HG03103 (cell line): ENCODE data around the gene CBFA2T2.
"Not testable (repeated sequence)": the region's sequence is repeated elsewhere in the genome, so short reads cannot be mapped to it uniquely, and the experiment has no call there.

Experiments
- ATAC-seq: cut with Tn5 transposase; IDR thresholded peaks from one replicate; pipeline ENCODE4 v1.9.1; 2021; ENCODE audit warnings: low read depth; ENCODE audit not compliant: unreplicated experiment

The CBFA2T2 gene

GRCh38 chr20:33501000-33501399 is 11.1 kb downstream of the CBFA2T2 start:
- ATAC-seq = no peak

DNA sequence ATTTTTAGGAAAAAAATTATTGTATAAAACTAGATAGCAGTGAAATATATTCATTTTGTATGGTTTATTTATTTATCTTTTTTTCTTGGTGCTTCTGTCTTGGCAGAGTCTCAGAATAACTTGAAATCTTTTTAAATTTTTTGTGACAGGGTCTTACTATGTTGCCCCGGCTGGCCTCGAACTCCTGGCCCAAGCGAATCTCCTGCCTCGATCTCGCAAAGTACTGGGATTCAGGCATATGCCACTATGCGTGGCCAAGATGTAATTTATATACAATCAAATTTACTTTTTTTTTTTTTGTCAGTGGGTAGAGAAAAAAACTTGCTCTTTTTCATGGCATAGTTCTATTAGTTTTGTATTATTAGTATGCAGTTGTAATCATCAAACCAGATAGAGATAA is 13.7 kb downstream of the CBFA2T2 start:
- ATAC-seq = no peak

DNA sequence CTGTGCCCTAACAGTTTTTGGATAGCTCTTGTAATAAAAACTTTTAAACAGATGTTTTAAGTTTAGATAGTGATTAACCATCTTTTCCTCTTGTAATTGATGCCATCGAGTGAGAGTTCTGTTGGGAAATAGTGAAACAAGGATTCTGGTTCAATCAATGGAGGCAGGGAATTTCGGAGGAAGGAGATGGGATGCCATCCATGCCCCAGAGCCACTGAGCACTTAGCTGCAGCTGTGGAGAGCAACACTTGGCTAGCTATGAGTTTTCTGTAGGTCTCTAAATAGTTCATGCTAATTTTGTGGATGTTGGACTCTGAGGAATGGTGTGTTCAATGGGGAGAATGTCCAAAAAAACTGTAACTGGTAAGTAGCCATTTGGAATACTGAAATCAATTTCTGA is 16.7 kb downstream of the CBFA2T2 start:
- ATAC-seq = no peak

DNA sequence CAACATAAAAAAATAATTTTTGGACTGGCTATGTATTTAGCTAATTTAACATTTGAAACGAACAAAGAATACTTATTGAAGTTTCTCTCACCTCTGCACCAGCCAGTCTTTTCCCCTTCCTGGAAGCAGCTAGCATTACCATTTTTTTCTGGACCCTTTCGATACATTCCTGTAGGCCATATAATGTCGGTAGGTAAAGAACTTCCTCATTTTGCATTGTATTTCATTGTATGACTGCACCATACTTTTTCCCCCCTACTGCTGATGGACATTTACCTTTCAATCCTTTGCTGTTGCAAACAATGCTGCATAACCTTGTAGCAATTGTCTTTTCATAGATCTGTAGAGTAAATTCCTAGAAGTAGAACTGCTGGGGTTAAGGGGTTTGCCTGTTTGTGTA is 17.6 kb downstream of the CBFA2T2 start:
- ATAC-seq = no peak

GRCh38 chr20:33508015-33508414 is 18.1 kb downstream of the CBFA2T2 start:
- ATAC-seq = not testable (repeated sequence)

- not testable (repeated sequence) for ATAC-seq
Observed at GRCh38 chr20:33509057-33509456, 19.2 kb downstream of the CBFA2T2 start.

DNA sequence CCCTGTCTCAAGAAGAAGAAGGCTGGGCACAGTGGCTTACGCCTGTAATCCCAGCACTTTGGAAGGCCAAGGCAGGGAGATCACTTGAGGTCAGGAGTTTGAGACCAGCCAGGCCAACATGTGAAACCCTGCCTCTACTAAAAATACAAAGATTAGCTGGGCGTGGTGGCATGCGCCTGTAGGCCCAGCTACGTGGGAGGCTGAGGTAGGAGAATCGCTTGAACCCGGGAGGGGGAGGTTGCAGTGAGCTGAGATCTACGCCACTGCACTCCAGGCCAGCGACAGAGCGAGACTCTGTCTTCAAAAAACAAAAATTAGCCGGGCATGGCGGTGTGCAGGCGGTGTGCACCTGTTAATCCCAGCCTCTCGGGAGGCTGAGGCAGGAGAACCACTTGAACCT is 22.0 kb downstream of the CBFA2T2 start:
- ATAC-seq = not testable (repeated sequence)

DNA sequence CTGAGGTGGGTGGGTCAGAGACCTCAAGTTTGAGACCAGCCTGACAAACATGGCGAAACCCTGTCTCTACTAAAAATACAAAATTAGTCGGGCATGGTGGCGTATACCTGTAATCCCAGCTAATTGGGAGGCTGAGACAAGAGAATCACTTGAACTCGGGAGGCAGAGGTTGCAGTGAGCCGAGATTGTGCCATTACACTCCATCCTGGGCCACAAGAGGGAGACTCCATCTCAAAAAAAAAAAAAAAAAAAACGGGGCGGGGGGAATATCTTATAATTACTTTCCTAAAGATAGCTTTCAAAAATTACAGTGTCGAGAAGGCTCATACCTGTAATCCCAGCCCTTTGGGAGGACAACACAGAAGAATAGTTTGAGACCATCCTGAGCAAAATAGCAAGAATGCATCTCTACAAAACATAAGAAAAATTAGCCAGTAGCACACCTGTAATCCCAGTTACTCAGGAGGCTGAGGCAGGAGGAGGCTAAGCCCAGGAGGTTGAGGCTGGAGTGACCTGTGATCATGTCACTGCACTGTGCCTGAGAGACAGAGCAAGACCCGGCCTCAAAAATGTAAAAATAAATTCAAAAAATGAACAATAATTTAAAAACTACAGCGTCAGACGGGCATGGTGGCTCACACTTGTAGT is 25.8 kb downstream of the CBFA2T2 start:
- no peak for ATAC-seq

DNA sequence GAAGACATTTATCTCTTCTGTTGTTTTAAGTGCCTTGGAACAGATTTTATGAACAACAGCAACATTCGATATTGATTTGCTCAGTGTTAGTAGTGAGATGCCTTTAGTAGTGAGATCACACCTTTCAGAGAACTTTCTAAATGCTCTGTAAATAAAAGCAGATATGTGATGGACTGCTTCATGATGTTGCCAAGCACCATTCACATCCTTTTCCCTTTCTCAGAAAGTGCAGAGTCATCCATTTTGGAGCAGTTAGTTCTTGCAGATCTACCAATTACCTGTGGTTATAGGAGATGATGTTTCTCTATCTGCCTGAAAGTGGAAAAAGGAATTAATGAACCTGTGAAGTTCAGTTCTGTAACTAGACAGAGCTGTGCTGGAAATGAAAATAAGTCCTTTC is 27.0 kb downstream of the CBFA2T2 start:
- no peak for ATAC-seq

DNA sequence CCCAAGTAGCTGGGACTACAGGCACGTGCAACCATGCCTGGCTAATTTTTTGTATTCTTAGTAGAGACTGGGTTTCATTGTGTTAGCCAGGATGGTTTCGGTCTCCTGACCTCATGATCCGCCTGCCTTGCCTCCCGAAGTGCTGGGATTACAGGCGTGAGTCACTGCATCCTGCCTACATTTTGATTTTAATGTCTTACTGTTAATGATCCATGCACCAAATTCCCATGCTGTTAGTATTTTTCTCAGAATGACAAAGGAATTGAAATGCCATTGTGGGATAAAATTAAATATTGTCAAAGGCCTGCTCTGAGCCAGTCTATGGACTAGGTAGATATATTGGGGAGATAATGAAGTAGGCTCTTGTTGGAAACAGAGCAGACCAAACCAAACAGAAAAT is 28.2 kb downstream of the CBFA2T2 start:
- ATAC-seq = no peak

DNA sequence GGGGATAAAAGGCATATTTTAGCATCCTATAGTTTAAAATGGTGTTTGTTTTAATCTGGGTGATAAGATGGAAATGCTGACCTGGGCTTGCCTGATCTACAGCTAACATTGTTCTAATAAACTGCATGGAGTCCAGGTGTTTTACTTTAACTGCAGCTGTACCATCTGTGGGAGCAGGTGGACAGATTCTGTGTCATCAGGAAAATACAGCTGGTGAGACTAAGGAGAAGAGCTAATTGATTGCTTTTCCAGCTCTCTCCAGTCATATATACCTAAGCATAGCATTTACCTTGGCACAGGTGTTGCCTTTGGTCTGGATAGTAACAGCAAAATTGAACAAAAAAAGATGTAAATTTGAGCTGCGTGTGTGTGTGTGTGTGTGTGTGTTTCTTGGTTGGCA is 31.6 kb downstream of the CBFA2T2 start:
- no peak for ATAC-seq

DNA sequence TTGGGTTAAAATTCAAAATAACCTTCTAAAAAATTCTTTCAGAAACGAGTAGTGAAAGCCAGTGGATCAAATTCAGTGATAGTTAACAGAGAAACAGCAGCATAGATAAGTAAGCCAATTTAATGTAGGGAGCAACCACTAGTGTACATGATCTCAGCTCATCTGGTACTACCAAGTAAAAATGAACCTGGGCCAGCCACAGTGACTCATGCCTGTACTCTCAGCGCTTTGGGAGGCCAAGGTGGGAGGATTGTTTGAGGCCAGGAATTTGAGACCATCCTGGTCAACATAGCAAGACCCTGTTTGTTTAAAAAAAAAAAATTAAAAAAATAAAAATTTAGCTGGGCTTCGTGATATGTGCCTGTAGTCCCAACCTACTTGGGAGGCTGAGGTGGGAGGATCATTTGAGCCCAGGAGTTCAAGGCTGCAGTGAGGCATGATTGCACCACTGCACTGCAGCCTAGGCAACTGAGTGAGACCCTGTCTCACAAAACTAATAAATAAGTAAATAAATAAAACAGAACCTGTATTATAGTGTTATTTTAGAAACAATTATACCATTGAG is 32.4 kb downstream of the CBFA2T2 start:
- ATAC-seq = no peak

- no peak for ATAC-seq
Observed at GRCh38 chr20:33524261-33524660, 34.4 kb downstream of the CBFA2T2 start.

DNA sequence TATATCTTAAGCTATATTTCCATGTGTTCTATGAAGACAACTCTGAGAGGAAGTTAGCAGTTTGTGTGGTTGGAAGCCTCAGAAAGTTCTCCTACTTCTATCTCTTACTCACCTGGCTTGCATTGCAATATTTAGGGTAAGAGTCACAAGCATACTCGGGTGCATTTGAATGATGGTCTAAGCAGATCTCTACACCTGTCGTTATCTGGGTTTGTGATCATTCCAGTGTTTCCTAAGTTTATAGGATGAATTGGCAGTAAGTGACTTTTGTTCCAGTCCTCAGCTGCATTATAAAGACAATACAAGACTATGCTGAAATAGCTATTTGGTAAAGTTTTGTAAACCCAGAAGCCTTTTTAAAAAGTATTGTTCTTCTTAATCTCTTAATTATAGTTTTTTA is 36.9 kb downstream of the CBFA2T2 start:
- no peak for ATAC-seq

GRCh38 chr20:33531047-33531877 is 41.4 kb downstream of the CBFA2T2 start:
- ATAC-seq = no peak

GRCh38 chr20:33531885-33532284 is 42.0 kb downstream of the CBFA2T2 start:
- ATAC-seq = no peak

DNA sequence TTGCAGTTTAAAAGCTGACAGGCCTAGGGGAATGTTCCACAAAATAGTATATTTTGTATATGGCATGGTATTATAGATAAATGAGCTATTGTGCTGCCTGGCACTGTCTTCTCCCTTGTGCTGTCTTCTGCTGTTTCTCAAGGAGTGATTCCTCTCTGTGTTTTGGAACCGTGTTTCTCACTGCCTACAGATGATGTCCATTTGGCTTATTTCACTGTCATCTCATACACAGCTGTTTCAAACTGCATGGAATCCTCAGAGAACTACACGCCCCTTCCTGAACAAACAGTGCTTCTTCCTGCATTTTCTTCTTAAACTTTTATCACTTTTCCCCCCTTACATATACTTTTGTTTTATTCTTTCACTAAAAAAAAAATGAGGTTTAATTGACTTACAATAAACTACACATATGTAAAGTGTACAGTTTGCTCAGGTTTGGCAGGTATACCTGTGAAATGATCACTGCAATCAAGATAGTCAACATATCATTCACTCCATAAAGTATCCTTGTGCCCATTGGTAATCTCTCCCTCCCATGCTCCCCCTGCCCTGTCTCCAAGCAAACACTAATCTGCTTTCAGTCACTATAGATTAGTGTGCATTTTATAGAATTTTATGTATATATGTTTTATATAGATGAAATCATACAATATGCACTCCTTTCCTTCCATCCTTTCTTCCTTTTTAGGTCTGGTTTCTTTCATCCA is 43.0 kb downstream of the CBFA2T2 start:
- no peak for ATAC-seq

DNA sequence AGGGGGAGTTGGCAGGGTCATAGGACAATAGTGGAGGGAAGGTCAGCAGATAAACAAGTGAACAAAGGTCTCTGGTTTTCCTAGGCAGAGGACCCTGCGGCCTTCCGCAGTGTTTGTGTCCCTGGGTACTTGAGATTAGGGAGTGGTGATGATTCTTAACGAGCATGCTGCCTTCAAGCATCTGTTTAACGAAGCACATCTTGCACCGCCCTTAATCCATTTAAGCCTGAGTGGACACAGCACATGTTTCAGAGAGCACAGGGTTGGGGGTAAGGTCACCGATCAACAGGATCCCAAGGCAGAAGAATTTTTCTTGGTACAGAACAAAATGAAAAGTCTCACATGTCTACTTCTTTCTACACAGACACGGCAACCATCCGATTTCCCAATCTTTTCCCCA is 45.8 kb downstream of the CBFA2T2 start:
- not testable (repeated sequence) for ATAC-seq

DNA sequence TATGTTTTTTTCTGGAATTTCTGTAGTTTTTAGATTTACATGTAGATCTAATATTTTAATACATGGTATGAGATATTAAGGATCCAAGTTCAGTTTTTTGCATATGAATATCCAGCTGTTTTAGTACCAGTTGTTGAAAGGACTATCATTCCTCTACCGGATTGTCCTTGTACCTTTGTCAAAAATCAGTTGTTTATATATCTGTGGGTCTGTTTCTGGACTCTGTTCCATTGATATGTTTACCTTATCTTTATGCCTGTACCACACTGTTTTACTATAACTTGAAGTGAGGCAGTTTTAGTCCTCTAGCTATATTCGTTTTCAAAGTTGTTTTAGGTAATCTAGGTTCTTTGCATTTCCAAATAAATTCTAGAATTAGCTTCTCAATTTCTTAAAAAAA is 47.7 kb downstream of the CBFA2T2 start:
- no peak for ATAC-seq

GRCh38 chr20:33539129-33539528 is 49.2 kb downstream of the CBFA2T2 start:
- ATAC-seq = no peak

DNA sequence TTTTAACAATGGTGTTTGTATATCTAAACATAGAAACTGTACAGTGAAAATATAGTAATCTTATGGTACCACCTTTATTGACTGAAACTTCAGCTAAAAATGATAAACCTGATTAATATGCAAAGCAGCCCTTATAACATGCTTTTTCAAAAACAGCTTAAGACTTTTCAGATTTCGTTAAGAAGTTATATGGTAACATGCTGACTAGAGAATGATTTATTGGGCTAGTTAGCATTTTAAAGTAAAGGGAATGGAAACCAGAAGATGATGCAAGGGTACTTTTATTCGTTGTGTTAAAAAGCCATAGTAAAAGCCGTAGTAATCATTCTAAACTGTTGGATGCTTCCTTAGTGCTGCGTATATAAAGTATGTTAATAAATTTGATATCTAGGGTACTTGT is 50.5 kb downstream of the CBFA2T2 start:
- no peak for ATAC-seq
